ENCODE measurements around the gene OR2B2.
"Not testable (repeated sequence)": the region's sequence is repeated elsewhere in the genome, so short reads cannot be mapped to it uniquely, and the experiment has no call there.

Gene OR2B2

GRCh38 chr6:27911956-27912446, at the start of gene OR2B2:
Gene OR2B2 (minus strand): TSS chr6:27912396. CDS start chr6:27912319, 77 bp downstream.
- no peak for DNase-seq

DNA sequence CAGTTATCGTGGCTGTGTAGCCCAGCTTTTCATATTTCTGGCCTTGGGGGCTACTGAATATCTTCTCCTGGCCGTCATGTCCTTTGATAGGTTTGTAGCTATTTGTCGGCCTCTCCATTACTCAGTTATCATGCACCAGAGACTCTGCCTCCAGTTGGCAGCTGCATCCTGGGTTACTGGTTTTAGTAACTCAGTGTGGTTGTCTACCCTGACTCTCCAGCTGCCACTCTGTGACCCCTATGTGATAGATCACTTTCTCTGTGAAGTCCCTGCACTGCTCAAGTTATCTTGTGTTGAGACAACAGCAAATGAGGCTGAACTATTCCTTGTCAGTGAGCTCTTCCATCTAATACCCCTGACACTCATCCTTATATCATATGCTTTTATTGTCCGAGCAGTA, 45.3 kb upstream of the OR2B2 start:
- no peak for DNase-seq

DNA sequence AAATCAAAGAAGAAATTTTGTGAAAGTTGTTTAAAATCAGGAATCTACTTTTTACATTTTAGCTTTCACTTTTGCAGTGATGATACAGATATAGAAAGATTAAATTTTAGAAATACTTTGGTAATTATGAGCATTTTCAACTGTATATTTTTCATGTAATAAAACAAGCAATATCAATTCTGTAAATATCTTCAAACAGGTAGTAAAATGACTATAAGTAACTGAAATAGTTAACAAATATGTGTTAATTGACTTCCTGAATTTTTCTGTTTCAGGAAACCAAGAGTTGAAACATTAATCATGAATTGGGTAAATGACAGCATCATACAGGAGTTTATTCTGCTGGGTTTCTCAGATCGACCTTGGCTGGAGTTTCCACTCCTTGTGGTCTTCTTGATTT, 44.7 kb upstream of the OR2B2 start, which contains the start of gene OR2B6:
Gene OR2B6, plus strand, starts transcription at position 301 of the 400 bp plus-strand sequence. Its CDS starts 0 bp downstream, at position 301.
- no peak for DNase-seq

DNA sequence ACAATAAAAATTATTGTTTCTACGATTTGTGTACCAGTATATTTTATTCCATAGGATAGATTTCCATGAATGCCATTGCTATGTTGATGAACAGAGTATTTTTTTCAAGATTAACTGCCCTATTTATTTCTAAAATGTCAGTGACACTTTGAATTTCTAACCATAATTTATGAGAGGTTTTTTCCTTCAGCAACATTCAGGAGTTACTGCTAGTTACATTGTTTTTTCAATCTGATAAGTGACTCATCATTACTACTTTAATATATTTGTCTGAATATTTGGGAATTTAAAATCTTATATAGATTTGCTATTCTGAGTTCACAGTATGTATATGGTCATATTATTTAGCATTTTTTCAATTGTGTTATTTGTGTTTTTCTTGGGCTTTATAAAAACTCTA, 38.8 kb upstream of the OR2B2 start:
- no peak for DNase-seq

DNA sequence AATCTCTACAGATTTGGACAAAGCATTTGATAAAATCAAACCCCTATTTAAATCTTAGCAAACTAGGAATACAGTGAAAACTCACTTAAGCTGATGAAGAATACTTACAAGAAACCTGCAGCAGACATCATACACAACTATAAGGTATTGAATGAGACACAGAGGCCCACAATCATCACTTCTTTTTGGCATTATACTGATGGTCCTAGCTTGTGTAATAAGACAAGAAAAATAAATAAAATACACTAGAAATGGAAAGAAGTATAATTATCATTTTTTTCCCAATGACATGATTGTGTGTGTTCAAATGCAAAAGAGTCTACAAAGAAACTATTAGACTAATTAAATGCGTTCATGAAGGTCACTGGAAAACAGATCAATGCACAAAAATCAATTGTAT, 36.0 kb upstream of the OR2B2 start:
- DNase-seq, result no peak

DNA sequence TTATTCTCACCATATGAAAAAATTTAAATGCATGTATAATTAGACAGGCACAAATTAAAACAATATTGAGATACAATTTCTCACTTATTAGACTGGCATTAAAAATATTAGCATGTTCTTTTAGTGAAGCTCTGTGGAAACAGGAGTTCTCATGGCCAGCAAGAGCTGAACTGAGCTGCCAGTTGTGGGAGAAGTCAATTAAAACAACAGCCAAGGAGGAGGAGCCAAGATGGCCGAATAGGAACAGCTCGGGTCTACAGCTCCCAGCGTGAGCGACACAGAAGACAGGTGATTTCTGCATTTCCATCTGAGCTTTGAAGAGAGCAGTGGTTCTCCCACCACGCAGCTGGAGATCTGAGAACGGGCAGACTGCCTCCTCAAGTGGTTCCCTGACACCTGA, 30.9 kb upstream of the OR2B2 start:
- DNase-seq, result not testable (repeated sequence)

- no peak for DNase-seq
These were observed 28.6 kb upstream of the OR2B2 start for GRCh38 chr6:27940766-27941165.

DNA sequence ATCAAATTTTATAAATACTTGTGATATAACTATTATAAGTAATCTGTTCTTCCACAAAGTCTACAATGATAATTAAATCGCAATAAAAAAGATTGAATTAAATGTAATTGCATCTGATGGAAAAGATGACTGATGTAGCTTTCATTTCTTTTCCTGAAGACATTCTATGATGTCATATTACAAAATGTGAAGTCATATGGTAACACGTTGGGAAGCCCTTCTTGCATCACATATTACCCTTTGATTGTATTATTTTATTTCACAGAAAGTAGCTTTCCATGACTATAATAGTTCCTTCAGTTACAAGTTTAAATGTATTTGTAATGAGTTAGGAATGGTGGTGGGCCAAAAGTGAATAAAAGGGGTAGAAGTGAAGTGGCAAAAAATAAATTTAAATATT, 19.0 kb upstream of the OR2B2 start:
- no peak for DNase-seq

GRCh38 chr6:27929930-27930329, 17.7 kb upstream of the OR2B2 start:
- not testable (repeated sequence) for DNase-seq

DNA sequence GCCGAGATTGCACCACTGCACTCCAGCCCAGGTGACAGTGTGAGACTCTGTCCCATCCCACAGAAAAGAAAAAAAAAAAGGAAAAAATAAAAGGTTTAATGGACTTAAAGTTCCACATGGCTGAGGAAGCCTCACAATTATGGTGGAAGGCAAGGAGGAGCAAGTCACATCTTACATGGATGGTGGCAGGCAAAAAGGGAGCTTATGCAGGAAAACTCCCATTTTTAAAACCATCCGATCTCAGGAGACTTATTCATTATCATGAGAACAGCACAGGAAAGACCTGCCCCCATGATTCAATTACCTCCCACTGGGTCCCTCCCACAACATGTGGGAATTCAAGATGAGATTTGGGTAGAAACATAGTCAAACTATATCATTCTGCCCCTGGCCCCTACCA, 15.8 kb upstream of the OR2B2 start:
- not testable (repeated sequence) for DNase-seq

- DNase-seq, result no peak
These were observed 12.0 kb upstream of the OR2B2 start for GRCh38 chr6:27924179-27924578.

DNA sequence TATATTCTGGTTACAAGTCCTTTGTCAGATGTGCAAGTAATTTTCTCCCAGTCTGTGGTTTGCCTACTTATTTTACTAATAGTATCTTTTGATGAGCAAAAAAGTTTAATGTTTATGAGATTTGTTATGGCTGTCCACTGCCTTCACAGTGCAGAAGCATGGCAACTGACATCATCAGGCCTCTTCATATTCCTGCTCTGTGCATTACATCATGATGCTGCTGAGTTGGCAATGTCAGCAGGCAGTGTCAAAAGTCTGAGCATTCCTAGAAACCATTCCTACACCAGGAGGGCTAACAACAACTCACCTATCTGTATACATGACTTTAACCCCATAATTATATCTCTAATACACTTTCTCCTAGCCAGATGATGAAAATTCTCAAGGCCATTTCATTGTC, 10.8 kb upstream of the OR2B2 start:
- DNase-seq, result no peak

DNA sequence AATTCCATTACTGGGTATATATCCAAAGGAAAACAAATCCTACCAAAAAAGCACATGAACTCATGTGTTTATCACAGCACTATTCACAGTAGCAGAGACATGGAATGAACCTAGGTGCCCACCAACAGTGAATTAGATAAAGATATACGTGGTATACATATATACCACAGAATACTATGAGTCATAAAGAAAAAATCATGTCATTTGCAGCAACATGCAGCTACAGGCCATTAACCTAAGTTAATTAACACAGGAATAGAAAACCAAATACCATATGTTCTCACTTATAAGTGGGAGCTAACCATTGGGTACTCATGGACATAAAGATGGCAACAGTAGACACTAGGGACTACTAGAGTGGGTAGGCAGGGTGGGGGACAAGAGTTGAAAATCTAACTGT, 4.2 kb downstream of the OR2B2 start:
- DNase-seq, result no peak

GRCh38 chr6:27902335-27903314, 9.6 kb downstream of the OR2B2 start:
- peak; percentile 94 for DNase-seq

DNA sequence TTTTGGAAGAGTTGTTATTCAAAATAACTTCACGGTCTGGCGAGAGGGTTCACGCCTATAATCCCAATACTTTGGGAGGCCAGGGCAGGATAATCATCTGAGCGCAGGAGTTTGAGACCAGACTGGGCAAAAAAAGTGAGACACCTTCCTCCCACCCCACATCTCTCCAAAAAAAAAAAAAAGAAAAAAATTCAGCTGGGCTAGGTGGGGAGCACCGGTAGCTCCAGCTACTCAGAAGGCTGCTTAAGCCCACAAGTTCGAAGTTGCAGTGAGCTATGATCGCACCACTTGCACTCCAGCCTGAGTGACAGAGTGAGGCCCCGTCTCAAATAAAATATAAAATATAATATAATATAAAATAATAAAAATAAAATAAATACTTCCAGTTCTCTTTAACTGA, 10.4 kb downstream of the OR2B2 start:
- no peak for DNase-seq

DNA sequence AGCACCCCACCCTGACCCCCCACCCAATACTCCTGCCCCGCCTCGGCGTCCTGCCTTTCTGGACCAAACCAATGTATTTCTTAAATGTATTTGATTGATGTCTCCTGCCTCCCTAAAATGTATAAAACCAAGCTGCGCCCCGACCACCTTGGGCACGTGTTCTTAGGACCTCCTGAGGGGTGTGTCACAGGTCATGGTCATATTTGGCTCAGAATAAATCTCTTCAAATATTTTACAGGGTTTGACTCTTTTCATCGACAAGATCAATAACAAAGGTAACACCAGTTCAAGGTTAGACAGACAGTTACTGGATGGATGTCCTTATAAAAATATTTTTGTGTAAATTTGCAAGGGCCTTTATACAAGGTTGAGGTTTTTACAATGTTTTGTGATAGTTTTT, 12.0 kb downstream of the OR2B2 start:
- not testable (repeated sequence) for DNase-seq

GRCh38 chr6:27899543-27899942, 12.7 kb downstream of the OR2B2 start:
- DNase-seq, result no peak

GRCh38 chr6:27897580-27898206, 14.5 kb downstream of the OR2B2 start:
- no peak for DNase-seq

DNA sequence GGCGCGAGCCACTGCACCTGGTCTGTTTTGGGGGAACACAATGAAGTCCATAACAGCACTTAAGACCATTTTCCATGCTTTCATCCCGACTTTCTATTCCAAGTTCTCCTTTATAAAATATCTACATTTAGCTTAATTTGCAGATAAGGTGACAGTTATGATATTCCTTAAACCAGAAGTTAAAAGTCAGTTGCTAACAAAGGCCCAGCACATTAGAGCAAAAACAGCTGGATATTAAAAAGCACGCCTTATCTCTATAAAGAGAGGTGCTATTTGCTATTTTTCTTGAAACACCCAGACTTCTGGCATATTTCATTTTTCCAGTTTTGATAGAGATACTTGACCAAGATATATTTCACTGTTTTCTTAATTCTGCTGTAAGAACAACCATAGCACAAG, 15.8 kb downstream of the OR2B2 start:
- DNase-seq, result no peak

GRCh38 chr6:27894839-27895762, 17.1 kb downstream of the OR2B2 start:
- peak; percentile 85 for DNase-seq

GRCh38 chr6:27893836-27894807, 18.1 kb downstream of the OR2B2 start:
- DNase-seq, result peak; percentile 96
